ENCODE results near the gene DCAF7. TPM values are rescaled to one million over a fixed set of nuclear protein-coding genes. Genes with fewer than 3 reads are reported as not detected.

DCAF7 gene
- total RNA-seq, 2 donors from 2014 or later = 43.5 to 49.5 TPM

GRCh38 chr17:63635787-63636186, 85.5 kb downstream of the DCAF7 start:
- intact Hi-C loops (cut with DNase I) = no loop called here
- no peak for ATAC-seq

GRCh38 chr17:63639125-63639524, 88.8 kb downstream of the DCAF7 start:
- no peak for DNase-seq
- no peak for ATAC-seq
- intact Hi-C loops (cut with DNase I) = no loop called here

More at GRCh38 chr17:63635787-63636186, 85.5 kb downstream of the DCAF7 start:
- DNase-seq = no peak

GRCh38 chr17:63640038-63640437, 89.8 kb downstream of the DCAF7 start:
- intact Hi-C loops (cut with DNase I) = no loop called here
- DNase-seq = no peak
- ATAC-seq = no peak

GRCh38 chr17:63641692-63642448, 91.6 kb downstream of the DCAF7 start:
- intact Hi-C loops (cut with DNase I) = no loop called here
- ATAC-seq (peak; percentile 76 to 82), DNase-seq (peak; percentile 33)

Other genes with a start within 250 kb of the DCAF7 start
- 10 to 100 TPM; 17.3 to 21.7 TPM for gene CYB561, start 104.2 kb upstream of the DCAF7 start, total RNA-seq
- gene ACE, start 73.4 kb upstream of the DCAF7 start, total RNA-seq = 1 to 10 TPM; 4.3 to 7.0 TPM
- gene KCNH6, start 27.1 kb upstream of the DCAF7 start, total RNA-seq = not detected
- gene TACO1, start 50.4 kb downstream of the DCAF7 start, total RNA-seq = 10 to 100 TPM; 32.4 to 33.6 TPM
- gene MAP3K3, start 71.9 kb downstream of the DCAF7 start, total RNA-seq = 10 to 100 TPM; 38.2 to 45.3 TPM
- 1 to 10 TPM; 6.6 to 9.6 TPM for gene LIMD2, start 149.6 kb downstream of the DCAF7 start, total RNA-seq
- 10 to 100 TPM; 21.2 to 23.7 TPM for gene STRADA, start 191.3 kb downstream of the DCAF7 start, total RNA-seq
- 100 to 1,000 TPM in 1 of 2 donors, 10 to 100 TPM in 1; 88.9 to 139 TPM for gene CCDC47, start 223.1 kb downstream of the DCAF7 start, total RNA-seq
- gene DDX42, start 223.7 kb downstream of the DCAF7 start, total RNA-seq = 10 to 100 TPM; 45.2 to 74.2 TPM